Progenitor cell of endocrine pancreas (in vitro differentiated cells): ENCODE measurements around the gene MTRR. TPM values are rescaled to one million over a fixed set of nuclear protein-coding genes. Genes with fewer than 3 reads are reported as not detected.

Experiments used
- DNase-seq: peaks from one replicate; pipeline ENCODE4 v3.0.0; 2021; ENCODE audit warnings: low spot score; ENCODE audit not compliant: unreplicated experiment
- H3K27ac Mint-ChIP-seq: 2 replicates; pipeline ENCODE4 v1.8.0; 2021; ENCODE audit warnings: mild to moderate bottlenecking, moderate library complexity, mixed read lengths
- H3K27me3 Mint-ChIP-seq: 2 replicates; pipeline ENCODE4 v1.8.0; 2021; ENCODE audit warnings: mixed read lengths
- H3K36me3 Mint-ChIP-seq: 2 replicates; pipeline ENCODE4 v1.8.0; 2022; ENCODE audit warnings: mixed read lengths; ENCODE audit not compliant: insufficient read depth
- H3K4me1 Mint-ChIP-seq: 2 replicates; pipeline ENCODE4 v1.8.0; 2021; ENCODE audit warnings: low read depth, mixed read lengths
- H3K4me3 Mint-ChIP-seq: 2 replicates; pipeline ENCODE4 v1.8.0; 2021; ENCODE audit warnings: low read depth, mild to moderate bottlenecking, moderate library complexity, mixed read lengths
- H3K9me3 Mint-ChIP-seq: 2 replicates; pipeline ENCODE4 v1.8.0; 2021; ENCODE audit warnings: low read depth, mixed read lengths
- total RNA-seq: library from RNA; stranded (reverse); gene quantifications from 2 replicates; pipeline ENCODE4 v1.2.1, GENCODE V29; 2021
- TF ChIP-seq, protein P1 (sequence below): fragments of 200-600 bp; sonication (generic); IDR thresholded peaks from one replicate; pipeline ENCODE4 v1.5.0; 2021; ENCODE audit warnings: antibody characterized with exemption, mild to moderate bottlenecking; ENCODE audit not compliant: unreplicated experiment

MTRR gene
- total RNA-seq, 1 donor from 2014 or later = 49.3 TPM

DNA sequence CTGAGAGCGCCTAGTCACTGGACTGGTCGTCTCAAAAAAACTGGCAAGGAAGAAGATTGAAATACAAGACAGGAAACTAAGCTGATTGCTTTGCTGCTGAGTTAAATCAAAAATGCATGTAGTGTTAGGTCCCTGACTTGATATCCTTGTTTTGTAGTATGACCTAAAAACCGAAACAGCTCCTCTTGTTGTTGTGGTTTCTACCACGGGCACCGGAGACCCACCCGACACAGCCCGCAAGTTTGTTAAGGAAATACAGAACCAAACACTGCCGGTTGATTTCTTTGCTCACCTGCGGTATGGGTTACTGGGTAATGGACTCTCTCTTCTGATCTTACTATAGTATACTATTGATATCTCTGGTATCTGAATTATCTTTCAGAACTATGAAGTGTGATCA lies 4.3 kb downstream of the MTRR start:
- H3K4me1 Mint-ChIP-seq = peaks cover 13% of the 10 kb centered on the region
- H3K9me3 Mint-ChIP-seq = no peaks in the 10 kb centered on the region
- TF ChIP-seq, protein P1, sequence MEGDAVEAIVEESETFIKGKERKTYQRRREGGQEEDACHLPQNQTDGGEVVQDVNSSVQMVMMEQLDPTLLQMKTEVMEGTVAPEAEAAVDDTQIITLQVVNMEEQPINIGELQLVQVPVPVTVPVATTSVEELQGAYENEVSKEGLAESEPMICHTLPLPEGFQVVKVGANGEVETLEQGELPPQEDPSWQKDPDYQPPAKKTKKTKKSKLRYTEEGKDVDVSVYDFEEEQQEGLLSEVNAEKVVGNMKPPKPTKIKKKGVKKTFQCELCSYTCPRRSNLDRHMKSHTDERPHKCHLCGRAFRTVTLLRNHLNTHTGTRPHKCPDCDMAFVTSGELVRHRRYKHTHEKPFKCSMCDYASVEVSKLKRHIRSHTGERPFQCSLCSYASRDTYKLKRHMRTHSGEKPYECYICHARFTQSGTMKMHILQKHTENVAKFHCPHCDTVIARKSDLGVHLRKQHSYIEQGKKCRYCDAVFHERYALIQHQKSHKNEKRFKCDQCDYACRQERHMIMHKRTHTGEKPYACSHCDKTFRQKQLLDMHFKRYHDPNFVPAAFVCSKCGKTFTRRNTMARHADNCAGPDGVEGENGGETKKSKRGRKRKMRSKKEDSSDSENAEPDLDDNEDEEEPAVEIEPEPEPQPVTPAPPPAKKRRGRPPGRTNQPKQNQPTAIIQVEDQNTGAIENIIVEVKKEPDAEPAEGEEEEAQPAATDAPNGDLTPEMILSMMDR = no peak
- no peak overlapping the region for H3K27ac Mint-ChIP-seq
- no peak overlapping the region for H3K4me3 Mint-ChIP-seq
- H3K27me3 Mint-ChIP-seq = no peaks in the 10 kb centered on the region
- H3K36me3 Mint-ChIP-seq = peaks cover 5% of the 10 kb centered on the region
- no peak for DNase-seq

GRCh38 chr5:7874639-7875038 lies 5.7 kb downstream of the MTRR start:
- Mint-ChIP-seq H3K9me3 (no peaks in the 10 kb centered on the region), H3K27me3 (no peaks in the 10 kb centered on the region), H3K4me1 (peaks cover 18% of the 10 kb centered on the region), H3K36me3 (peaks cover 8% of the 10 kb centered on the region), H3K4me3 (no peak overlapping the region), H3K27ac (no peak overlapping the region)
- DNase-seq = no peak
- TF ChIP-seq, protein P1 = no peak

- Mint-ChIP-seq H3K4me1 (peaks cover 14% of the 10 kb centered on the region), H3K27ac (no peak overlapping the region), H3K36me3 (peaks cover 8% of the 10 kb centered on the region), H3K9me3 (no peaks in the 10 kb centered on the region), H3K27me3 (no peaks in the 10 kb centered on the region), H3K4me3 (no peak overlapping the region)
- no peak for DNase-seq
- TF ChIP-seq, protein P1 = no peak
Measured at GRCh38 chr5:7875151-7875550, 6.2 kb downstream of the MTRR start.

DNA sequence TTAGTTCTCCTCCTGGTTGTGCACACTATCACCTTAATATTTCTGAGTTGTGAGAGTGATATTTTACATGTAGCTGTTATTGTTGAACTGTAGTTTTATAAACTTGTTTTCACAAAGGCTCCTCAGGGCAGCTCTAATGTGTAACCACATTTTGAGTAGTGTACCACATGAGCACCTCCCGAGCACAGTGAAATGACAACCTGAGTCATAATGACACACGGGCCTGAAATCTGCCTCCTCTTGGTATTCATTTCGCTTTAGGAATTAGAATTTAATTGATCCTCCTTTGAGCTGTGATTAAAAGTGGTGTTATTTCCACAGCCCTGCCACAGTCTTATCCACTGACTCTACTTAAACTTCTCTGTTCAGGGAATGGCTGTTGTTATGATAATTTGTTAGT lies 7.9 kb downstream of the MTRR start:
- Mint-ChIP-seq H3K4me1 (peaks cover 9% of the 10 kb centered on the region), H3K9me3 (no peaks in the 10 kb centered on the region), H3K4me3 (no peak overlapping the region), H3K27me3 (no peaks in the 10 kb centered on the region), H3K27ac (no peak overlapping the region), H3K36me3 (peaks cover 15% of the 10 kb centered on the region)
- TF ChIP-seq, protein P1 = no peak
- no peak for DNase-seq

DNA sequence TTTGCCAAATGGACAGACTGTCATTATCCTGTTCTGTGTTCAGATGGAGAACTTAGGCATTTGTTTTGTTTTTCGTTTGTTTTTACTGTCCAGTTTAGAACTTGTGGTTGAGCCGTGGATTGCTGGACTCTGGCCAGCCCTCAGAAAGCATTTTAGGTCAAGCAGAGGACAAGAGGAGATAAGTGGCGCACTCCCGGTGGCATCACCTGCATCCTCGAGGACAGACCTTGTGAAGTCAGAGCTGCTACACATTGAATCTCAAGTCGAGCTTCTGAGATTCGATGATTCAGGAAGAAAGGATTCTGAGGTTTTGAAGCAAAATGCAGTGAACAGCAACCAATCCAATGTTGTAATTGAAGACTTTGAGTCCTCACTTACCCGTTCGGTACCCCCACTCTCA lies 8.9 kb downstream of the MTRR start:
- TF ChIP-seq, protein P1 = no peak
- Mint-ChIP-seq H3K27ac (no peak overlapping the region), H3K36me3 (peaks cover 16% of the 10 kb centered on the region)

More for the DNA sequence above, 8.9 kb downstream of the MTRR start:
- H3K4me1 Mint-ChIP-seq = peaks cover 9% of the 10 kb centered on the region
- H3K27me3 Mint-ChIP-seq = no peaks in the 10 kb centered on the region
- no peaks in the 10 kb centered on the region for H3K9me3 Mint-ChIP-seq
- H3K4me3 Mint-ChIP-seq = no peak overlapping the region
- DNase-seq = no peak
